Posterior vena cava (tissue), 2 donors: ENCODE results near the gene SGSH. TPM values are rescaled to one million over a fixed set of nuclear protein-coding genes. Genes with fewer than 3 reads are reported as not detected.

Source experiments
- DNase-seq: peaks from one replicate; pipeline ENCODE4 v3.0.0-alpha.2; 2020; ENCODE audit warnings: low spot score
- intact Hi-C, 2 donors: fragments of 100-400 bp; cut with DNase I; formaldehyde crosslinking; loops; one replicate each; pipeline versions ENCODE4 v1.14.1 to v1.14.2; 2022 to 2023
- total RNA-seq, 2 donors: library from RNA; stranded (reverse); fragmentation: NEBNext Ultra II Directional; extraction: Animal tissue kit (Norgen Biotek cat#: 25700); gene quantifications; one replicate each; pipeline ENCODE4 v1.2.1, GENCODE V29; 2021
- donor health status: DM: yes; HTN: yes; CAD: no.
- donor health status: DM: yes; HTN: yes; CAD: no.

SGSH gene
- total RNA-seq, 2 donors from 2014 or later = 34.0 to 38.8 TPM

- DNase-seq = no peak
- intact Hi-C loops = loop anchor here in 1 of 2 donors (1.0 kb wide), 1 partner anchor 18 kb away; no protein-coding TSS in a partner anchor
Observed at GRCh38 chr17:80233202-80233601, 13.1 kb upstream of the SGSH start.

GRCh38 chr17:80232438-80232837, 12.3 kb upstream of the SGSH start:
- intact Hi-C loops = no loop called here
- DNase-seq = no peak

- intact Hi-C loops = no loop called here
- DNase-seq = no peak
Observed at GRCh38 chr17:80229011-80229410, 8.9 kb upstream of the SGSH start.

GRCh38 chr17:80228477-80228876, 8.3 kb upstream of the SGSH start:
- intact Hi-C loops = no loop called here
- DNase-seq = no peak

GRCh38 chr17:80227666-80228065, 7.5 kb upstream of the SGSH start:
- DNase-seq = no peak
- intact Hi-C loops = no loop called here

GRCh38 chr17:80227156-80227555, 7.0 kb upstream of the SGSH start:
- DNase-seq = no peak
- intact Hi-C loops = no loop called here

GRCh38 chr17:80225230-80225629, 5.1 kb upstream of the SGSH start:
- intact Hi-C loops = no loop called here
- DNase-seq = no peak

GRCh38 chr17:80224683-80225082, 4.5 kb upstream of the SGSH start:
- intact Hi-C loops = loop anchor here in 1 of 2 donors (5.0 kb wide), 1 partner anchor 72 kb away; no protein-coding TSS in a partner anchor
- no peak for DNase-seq

- intact Hi-C loops = loop anchor here in 1 of 2 donors (5.0 kb wide), 1 partner anchor 72 kb away; no protein-coding TSS in a partner anchor
- DNase-seq = no peak
Observed at GRCh38 chr17:80223838-80224497, 3.8 kb upstream of the SGSH start.

GRCh38 chr17:80223142-80223815, 3.1 kb upstream of the SGSH start:
- DNase-seq = no peak
- intact Hi-C loops = loop anchor here in 1 of 2 donors (5.0 kb wide), 1 partner anchor 71 kb away; no protein-coding TSS in a partner anchor

GRCh38 chr17:80222376-80223141, 2.4 kb upstream of the SGSH start:
- intact Hi-C loops = loop anchor here in 1 of 2 donors (5.0 kb wide), 1 partner anchor 70 kb away; no protein-coding TSS in a partner anchor
- DNase-seq = no peak

GRCh38 chr17:80221351-80222105, 1.4 kb upstream of the SGSH start:
- no peak for DNase-seq

GRCh38 chr17:80220736-80221215, 643 bp upstream of the SGSH start:
- intact Hi-C loops = loop anchor here in 1 of 2 donors (5.0 kb wide), 1 partner anchor 68 kb away; no protein-coding TSS in a partner anchor
- no peak for DNase-seq

More at GRCh38 chr17:80221351-80222105, 1.4 kb upstream of the SGSH start:
- intact Hi-C loops = loop anchor here in 1 of 2 donors (5.0 kb wide), 1 partner anchor 69 kb away; no protein-coding TSS in a partner anchor

GRCh38 chr17:80219763-80220053, 425 bp downstream of the SGSH start:
- intact Hi-C loops = loop anchor here in 1 of 2 donors (5.0 kb wide), 1 partner anchor 67 kb away; no protein-coding TSS in a partner anchor
- DNase-seq = no peak

- DNase-seq = peak; percentile 94
- intact Hi-C loops = no loop called here
Observed at GRCh38 chr17:80219013-80219762, 945 bp downstream of the SGSH start.

GRCh38 chr17:80218391-80218790, 1.7 kb downstream of the SGSH start:
- intact Hi-C loops = no loop called here
- DNase-seq = no peak

GRCh38 chr17:80217703-80218362, 2.3 kb downstream of the SGSH start:
- DNase-seq = no peak
- intact Hi-C loops = no loop called here
